ENCODE results near the gene DTD1.

DNA sequence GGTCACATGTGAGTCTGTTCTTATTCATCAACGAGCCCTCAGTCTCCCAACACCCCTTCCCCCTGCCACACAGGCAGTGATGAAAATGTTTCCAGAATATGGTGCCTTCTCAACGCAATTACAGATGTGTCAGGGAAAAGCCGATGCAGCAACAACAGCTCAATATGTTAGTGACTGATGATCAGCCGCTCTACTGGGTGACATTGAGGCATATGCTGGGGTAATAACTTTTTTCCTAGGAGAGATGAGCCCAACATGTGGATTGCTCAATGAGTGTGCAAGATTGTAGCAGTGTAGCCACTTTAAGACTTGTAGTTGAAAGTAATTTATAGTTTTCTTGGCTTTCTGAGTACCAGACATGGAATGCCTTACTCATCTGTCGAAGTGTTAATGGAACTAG lies 49.4 kb downstream of the DTD1 start:
- no peak for TF ChIP-seq CTCF (CRISPR knock-in tag; IDR thresholded peaks at IDR 0.05)
- TF ChIP-seq, protein P1, sequence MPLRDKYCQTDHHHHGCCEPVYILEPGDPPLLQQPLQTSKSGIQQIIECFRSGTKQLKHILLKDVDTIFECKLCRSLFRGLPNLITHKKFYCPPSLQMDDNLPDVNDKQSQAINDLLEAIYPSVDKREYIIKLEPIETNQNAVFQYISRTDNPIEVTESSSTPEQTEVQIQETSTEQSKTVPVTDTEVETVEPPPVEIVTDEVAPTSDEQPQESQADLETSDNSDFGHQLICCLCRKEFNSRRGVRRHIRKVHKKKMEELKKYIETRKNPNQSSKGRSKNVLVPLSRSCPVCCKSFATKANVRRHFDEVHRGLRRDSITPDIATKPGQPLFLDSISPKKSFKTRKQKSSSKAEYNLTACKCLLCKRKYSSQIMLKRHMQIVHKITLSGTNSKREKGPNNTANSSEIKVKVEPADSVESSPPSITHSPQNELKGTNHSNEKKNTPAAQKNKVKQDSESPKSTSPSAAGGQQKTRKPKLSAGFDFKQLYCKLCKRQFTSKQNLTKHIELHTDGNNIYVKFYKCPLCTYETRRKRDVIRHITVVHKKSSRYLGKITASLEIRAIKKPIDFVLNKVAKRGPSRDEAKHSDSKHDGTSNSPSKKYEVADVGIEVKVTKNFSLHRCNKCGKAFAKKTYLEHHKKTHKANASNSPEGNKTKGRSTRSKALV (CRISPR knock-in tag; IDR thresholded peaks at IDR 0.05), result no peak
- TF ChIP-seq EP300 (IDR thresholded peaks at IDR 0.05; ENCODE audit: low read depth in 2 of 2, low read length in 2 of 2), result no peak
- no peak for TF ChIP-seq EP300 (CRISPR knock-in tag; IDR thresholded peaks at IDR 0.05; ENCODE audit: borderline replicate concordance)
- TF ChIP-seq, protein P2, sequence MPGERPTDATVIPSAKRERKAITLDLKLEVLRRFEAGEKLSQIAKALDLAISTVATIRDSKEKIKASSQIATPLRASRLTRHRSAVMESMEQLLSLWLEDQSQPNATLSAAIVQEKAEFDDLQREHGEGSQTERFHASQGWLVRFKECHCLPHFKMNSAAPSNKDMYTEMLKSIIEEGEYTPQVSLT (CRISPR knock-in tag; IDR thresholded peaks at IDR 0.05; ENCODE audit: borderline replicate concordance, low read depth), result no peak
- no peak for TF ChIP-seq POLR2A (IDR thresholded peaks at IDR 0.05; ENCODE audit: insufficient read depth in 1 of 2, low read depth in 2 of 2, low read length in 2 of 2)
- no peak for TF ChIP-seq NFIB (CRISPR knock-in tag; IDR thresholded peaks at IDR 0.05; ENCODE audit: borderline replicate concordance)
- TF ChIP-seq, protein P3, sequence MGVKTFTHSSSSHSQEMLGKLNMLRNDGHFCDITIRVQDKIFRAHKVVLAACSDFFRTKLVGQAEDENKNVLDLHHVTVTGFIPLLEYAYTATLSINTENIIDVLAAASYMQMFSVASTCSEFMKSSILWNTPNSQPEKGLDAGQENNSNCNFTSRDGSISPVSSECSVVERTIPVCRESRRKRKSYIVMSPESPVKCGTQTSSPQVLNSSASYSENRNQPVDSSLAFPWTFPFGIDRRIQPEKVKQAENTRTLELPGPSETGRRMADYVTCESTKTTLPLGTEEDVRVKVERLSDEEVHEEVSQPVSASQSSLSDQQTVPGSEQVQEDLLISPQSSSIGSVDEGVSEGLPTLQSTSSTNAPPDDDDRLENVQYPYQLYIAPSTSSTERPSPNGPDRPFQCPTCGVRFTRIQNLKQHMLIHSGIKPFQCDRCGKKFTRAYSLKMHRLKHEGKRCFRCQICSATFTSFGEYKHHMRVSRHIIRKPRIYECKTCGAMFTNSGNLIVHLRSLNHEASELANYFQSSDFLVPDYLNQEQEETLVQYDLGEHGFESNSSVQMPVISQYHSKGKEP (CRISPR knock-in tag; IDR thresholded peaks at IDR 0.05), result no peak
- TF ChIP-seq ZMYM2 (CRISPR knock-in tag; IDR thresholded peaks at IDR 0.05), result no peak
- TF ChIP-seq CREBL2 (CRISPR knock-in tag; IDR thresholded peaks at IDR 0.05; ENCODE audit: borderline replicate concordance), result no peak
- no peak for TF ChIP-seq ZNF263 (CRISPR knock-in tag; IDR thresholded peaks at IDR 0.05)
- TF ChIP-seq KAT8 (CRISPR knock-in tag; IDR thresholded peaks at IDR 0.05), result no peak
